NCI-H2196 (cell line): ENCODE data around the gene RNF166.
"Not testable (repeated sequence)": the region's sequence is repeated elsewhere in the genome, so short reads cannot be mapped to it uniquely, and the experiment has no call there.

Experiments used
- DNase-seq: peaks from one replicate; lab custom pipeline; 2025; ENCODE audit not compliant: unreplicated experiment; lab: John Stamatoyannopoulos, UW

RNF166 gene

GRCh38 chr16:88678224-88678979, 27.8 kb downstream of the RNF166 start:
- DNase-seq: no peak

- no peak for DNase-seq
Measured at GRCh38 chr16:88677721-88678120, 28.5 kb downstream of the RNF166 start.

- no peak for DNase-seq
Measured at GRCh38 chr16:88676502-88677242, 29.5 kb downstream of the RNF166 start.

GRCh38 chr16:88673716-88674379, 32.4 kb downstream of the RNF166 start:
- DNase-seq: no peak

GRCh38 chr16:88672776-88673175, 33.4 kb downstream of the RNF166 start:
- DNase-seq: no peak

GRCh38 chr16:88671806-88672205, 34.4 kb downstream of the RNF166 start:
- DNase-seq: no peak

- DNase-seq: no peak
Measured at GRCh38 chr16:88669980-88670379, 36.2 kb downstream of the RNF166 start.

GRCh38 chr16:88669493-88669892, 36.7 kb downstream of the RNF166 start:
- DNase-seq: not testable (repeated sequence)

- DNase-seq: no peak
Measured at GRCh38 chr16:88667461-88667860, 38.7 kb downstream of the RNF166 start.

GRCh38 chr16:88665570-88665969, 40.6 kb downstream of the RNF166 start:
- DNase-seq: no peak

- DNase-seq: no peak
Measured at GRCh38 chr16:88665148-88665547, 41.1 kb downstream of the RNF166 start.

- peak; percentile 86 for DNase-seq
Measured at GRCh38 chr16:88662843-88663606, 43.2 kb downstream of the RNF166 start, which contains the start of gene MVD. Gene MVD, minus strand, starts transcription at chr16:88663091. Its CDS starts 11 bp downstream, at chr16:88663080.

GRCh38 chr16:88662222-88662842, 43.9 kb downstream of the RNF166 start:
- no peak for DNase-seq

GRCh38 chr16:88661468-88661867, 44.7 kb downstream of the RNF166 start:
- no peak for DNase-seq

GRCh38 chr16:88659160-88659559, 47.0 kb downstream of the RNF166 start:
- no peak for DNase-seq

- DNase-seq: no peak
Measured at GRCh38 chr16:88658714-88659113, 47.5 kb downstream of the RNF166 start.

- no peak for DNase-seq
Measured at GRCh38 chr16:88657371-88657770, 48.8 kb downstream of the RNF166 start.

GRCh38 chr16:88656291-88656980, 49.8 kb downstream of the RNF166 start:
- DNase-seq: no peak

- DNase-seq: no peak
Measured at GRCh38 chr16:88655733-88656281, 50.4 kb downstream of the RNF166 start.
